GM19035 (cell line): ENCODE measurements around the gene PPP2R2C.

ENCODE experiments used
- ATAC-seq: cut with Tn5 transposase; IDR thresholded peaks from one replicate; pipeline ENCODE4 v1.9.1; 2021; ENCODE audit not compliant: unreplicated experiment

The PPP2R2C gene

DNA sequence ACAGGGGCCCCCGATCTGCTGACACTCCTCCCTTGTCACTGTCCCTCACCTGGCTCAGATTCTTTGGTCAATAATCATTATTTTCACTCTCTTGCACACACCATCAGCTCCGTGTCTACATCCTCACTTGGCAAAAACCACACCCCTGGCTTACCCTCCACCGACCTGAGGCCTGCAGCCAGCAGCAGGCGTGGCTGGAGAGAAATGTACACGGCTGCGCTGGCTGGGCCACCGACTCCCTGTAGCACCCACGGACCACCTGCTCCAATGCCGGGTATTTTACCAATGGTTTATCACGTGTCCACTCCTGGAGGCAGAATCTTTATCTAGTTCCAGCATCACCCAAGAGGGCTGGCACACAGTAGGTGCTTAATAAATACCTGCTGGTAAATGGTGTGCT is 104.3 kb downstream of the PPP2R2C start:
- ATAC-seq = no peak

- ATAC-seq = no peak
These were observed 105.0 kb downstream of the PPP2R2C start for GRCh38 chr4:6367371-6367851.

- ATAC-seq = no peak
These were observed 105.8 kb downstream of the PPP2R2C start for GRCh38 chr4:6366581-6366980.

DNA sequence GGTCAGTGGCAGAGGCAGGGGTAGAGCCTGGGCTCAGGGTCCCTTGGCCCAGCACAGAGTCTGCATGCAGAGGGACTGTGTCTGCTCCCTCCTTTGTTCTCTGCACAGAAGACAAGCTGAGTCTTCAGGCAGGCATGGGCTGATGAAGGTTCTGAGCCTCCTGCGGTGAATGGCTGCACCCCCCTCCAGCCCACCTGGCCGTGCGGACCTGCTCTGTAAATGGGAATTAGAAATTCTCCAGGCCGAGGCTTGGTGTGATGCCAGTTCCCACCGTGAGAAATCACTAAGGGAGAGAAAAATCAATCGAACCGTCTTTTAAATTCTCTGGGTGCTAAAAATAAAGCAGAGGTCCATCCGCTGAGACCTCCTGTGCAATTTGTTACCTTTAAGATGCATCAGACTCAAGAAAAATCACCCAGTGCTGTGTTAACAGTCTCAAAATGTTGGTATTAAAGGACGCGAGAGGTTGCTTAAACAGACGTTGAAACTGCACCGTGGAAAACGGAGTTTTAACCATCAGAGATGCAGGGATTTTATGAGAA is 106.8 kb downstream of the PPP2R2C start:
- no peak for ATAC-seq

DNA sequence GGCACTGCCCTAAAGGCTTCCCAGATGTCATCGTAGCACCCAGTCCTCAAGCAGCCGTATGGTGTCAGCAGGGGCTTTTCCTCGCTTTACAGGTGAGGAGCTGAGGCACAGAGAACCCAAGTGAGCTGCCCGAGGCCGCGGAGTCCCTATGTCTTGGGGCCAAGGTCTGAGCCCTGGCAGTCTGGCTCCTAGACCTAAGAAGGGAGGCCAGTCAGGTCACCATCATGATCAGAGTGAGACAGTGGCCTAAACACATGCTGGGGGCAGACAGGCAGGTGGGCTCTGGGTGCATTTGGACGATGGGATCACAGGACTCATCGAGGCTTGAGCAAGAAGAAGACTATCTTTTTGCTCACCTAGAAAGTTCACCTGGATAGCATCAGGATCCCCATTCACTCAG is 107.8 kb downstream of the PPP2R2C start:
- no peak for ATAC-seq

- ATAC-seq = no peak
These were observed 108.3 kb downstream of the PPP2R2C start for GRCh38 chr4:6364146-6364545.

GRCh38 chr4:6362896-6363295 is 109.5 kb downstream of the PPP2R2C start:
- no peak for ATAC-seq

DNA sequence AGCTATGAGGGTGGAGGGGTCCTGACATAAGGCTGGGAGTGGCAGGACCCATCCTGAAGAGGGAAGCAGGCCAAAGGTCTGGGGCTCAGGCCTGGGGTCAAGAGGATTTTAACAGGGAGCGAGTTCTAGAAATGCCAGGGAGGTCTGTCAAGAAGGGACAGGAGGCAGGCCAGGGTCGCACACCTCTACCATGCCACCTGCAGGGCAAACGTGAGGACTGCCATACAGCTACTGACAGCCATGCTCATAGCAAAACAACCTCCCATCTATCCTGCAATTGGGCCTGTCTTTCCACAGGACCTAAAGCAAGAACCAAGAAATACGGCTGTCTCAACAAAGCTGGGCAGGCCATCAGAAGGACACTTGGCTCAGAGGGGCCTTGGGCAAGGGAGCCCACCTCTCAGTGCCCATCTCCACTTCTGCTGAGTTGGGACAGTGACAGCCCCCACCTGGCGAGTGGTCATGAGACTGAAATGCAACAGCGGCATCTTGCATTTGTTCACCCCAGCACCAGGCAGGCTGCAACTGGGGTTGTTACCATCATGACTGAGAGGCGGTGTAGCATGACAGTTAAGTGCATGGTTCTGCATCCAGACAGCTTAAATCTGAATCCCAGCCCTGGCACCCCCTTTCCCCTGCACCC is 110.0 kb downstream of the PPP2R2C start:
- ATAC-seq = no peak

GRCh38 chr4:6361076-6361784 is 111.2 kb downstream of the PPP2R2C start:
- no peak for ATAC-seq

GRCh38 chr4:6360385-6360784 is 112.0 kb downstream of the PPP2R2C start:
- no peak for ATAC-seq

- ATAC-seq = no peak
These were observed 112.7 kb downstream of the PPP2R2C start for GRCh38 chr4:6359536-6360308.

GRCh38 chr4:6357476-6357875 is 114.9 kb downstream of the PPP2R2C start:
- no peak for ATAC-seq

DNA sequence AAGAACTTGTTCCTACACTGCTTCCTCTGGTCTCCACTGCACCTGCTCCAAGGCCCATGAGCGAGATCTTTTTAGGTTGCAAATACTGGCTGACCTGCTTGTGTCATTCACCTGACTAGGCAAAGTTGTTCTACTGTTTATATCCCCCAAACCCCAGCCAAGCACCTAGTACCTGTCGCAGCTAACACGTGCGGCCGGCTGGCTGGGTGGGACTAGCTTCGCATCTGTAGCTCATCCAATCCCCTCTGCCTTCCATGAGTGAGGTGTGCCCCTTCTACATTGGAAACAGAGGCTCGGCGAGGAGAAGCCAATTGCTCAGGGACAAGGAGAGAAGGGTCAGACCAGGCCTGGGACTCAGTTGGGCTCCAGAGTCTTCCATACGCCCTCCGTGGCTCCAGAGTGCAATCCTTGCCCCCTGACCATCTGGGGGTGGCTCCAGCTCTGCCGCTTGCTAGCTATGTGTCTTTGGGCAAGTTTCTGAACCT is 116.3 kb downstream of the PPP2R2C start:
- no peak for ATAC-seq

GRCh38 chr4:6355052-6355451 is 117.4 kb downstream of the PPP2R2C start:
- no peak for ATAC-seq

DNA sequence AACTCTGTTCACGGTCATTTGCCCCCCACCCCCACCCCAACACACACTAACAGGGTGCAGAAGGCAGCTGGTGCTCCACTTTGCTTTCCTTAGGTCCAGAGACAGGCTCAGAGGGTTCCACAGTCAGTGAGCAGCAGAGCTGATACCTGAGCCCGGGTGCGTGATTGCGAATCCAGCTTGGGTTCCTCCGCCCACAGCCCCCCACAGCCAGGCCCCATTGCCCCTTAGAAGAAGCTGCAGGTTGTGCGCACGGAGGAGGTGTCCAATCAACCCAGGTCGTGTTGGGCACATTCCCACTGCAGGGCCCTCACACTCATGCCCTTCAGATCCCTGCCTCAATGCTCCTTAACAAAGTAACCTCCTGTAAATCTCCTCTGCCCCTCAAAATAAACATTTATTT is 117.8 kb downstream of the PPP2R2C start:
- no peak for ATAC-seq

DNA sequence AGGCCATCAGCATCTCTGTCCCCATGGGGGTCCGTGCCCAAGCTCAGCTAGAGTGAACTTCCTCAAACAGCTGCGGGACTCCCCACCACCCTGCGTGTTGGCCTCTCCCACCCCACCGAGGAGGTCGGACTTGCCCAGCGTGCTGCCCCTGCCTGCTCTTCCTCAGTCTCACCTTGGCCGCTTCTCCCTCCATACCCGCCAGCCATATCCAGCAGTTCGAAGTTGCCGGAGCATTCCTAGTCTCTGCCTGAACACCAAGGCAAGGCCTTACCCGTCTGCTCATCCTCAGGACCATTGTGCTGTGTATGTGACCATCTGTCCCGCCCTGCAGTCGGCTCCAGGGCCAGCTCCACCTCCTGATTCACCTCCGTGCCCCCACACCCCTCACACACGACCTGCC is 118.3 kb downstream of the PPP2R2C start:
- no peak for ATAC-seq

DNA sequence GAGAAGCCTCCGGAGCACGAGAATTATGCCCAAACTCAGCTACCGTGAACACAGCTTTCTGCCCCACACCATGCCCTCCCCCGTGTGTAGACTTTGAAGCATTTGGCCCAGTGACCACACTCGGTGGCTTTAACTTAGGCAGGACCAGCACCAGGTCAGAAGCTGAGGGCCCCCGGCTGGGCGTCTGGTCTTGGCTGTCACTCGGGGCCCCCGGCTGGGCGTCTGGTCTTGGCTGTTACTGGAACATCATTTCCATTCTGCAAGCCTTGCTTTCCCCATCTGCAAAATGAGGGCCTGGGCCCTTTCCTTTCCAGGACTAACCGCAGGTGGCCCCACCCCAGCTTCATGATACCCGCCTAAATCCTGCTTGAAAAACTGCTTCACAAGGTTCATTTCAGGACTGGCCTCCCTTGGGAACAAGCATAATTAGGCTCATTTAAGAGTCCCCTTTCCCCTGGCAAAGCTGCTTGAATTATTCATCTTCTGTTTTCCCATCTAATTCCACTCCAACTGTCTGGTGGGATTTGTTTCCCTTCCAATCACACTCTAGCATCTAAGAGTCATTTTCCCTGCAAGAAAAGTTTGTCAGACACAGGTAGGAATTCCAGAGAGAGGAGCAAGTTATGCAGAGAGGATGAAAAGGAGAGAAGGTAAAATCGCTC is 120.3 kb downstream of the PPP2R2C start:
- ATAC-seq = no peak

GRCh38 chr4:6351246-6352000 is 121.0 kb downstream of the PPP2R2C start:
- ATAC-seq = no peak

GRCh38 chr4:6350646-6351045 is 121.8 kb downstream of the PPP2R2C start:
- no peak for ATAC-seq

- no peak for ATAC-seq
These were observed 122.4 kb downstream of the PPP2R2C start for GRCh38 chr4:6349896-6350603.
